SU-DHL-6 (cell line): ENCODE measurements around the gene GLE1.

Experiments used
- H2AFZ ChIP-seq: fragments of 200-600 bp; sonication (generic); 2 replicates; pipeline ENCODE4 v1.6.1; 2014; ENCODE audit warnings: low read depth, mild to moderate bottlenecking, moderate library complexity, mixed read lengths, antibody characterized with exemption, low read length; ENCODE audit not compliant: severe bottlenecking
- H3F3A ChIP-seq: fragments of 200-600 bp; shearing (Covaris generic); 2 replicates; pipeline ENCODE4 v1.6.0; 2016; ENCODE audit warnings: antibody characterized with exemption, mild to moderate bottlenecking; ENCODE audit not compliant: insufficient read depth
- H3K27ac ChIP-seq: fragments of 200-600 bp; sonication (generic); 2 replicates; pipeline ENCODE4 v1.5.1; 2016; ENCODE audit warnings: low read depth, mild to moderate bottlenecking, low read length, moderate library complexity, mixed read lengths
- H3K27me3 ChIP-seq: fragments of 200-600 bp; sonication (generic), shearing (Covaris generic); 2 replicates; pipeline ENCODE4 v1.6.0; 2014; ENCODE audit warnings: mild to moderate bottlenecking, low read length
- H3K36me3 ChIP-seq: fragments of 200-600 bp; sonication (generic); 2 replicates; pipeline ENCODE4 v1.6.1; 2014; ENCODE audit warnings: mild to moderate bottlenecking, low read length, mixed read lengths
- H3K4me2 ChIP-seq: fragments of 300-600, 200-600 bp; shearing (Covaris generic), sonication (generic); 2 replicates; pipeline ENCODE4 v1.6.0; 2014; ENCODE audit warnings: low read length, low read depth, mild to moderate bottlenecking; ENCODE audit not compliant: poor library complexity, severe bottlenecking
- H3K4me3 ChIP-seq: fragments of 200-600 bp; sonication (generic); 2 replicates; pipeline ENCODE4 v1.5.1; 2014; ENCODE audit warnings: antibody characterized with exemption, low read length, mild to moderate bottlenecking, mixed read lengths; ENCODE audit not compliant: insufficient read depth, poor library complexity, severe bottlenecking
- H3K79me2 ChIP-seq: fragments of 200-600 bp; sonication (generic); 2 replicates; pipeline ENCODE4 v1.6.1; 2014; ENCODE audit warnings: mild to moderate bottlenecking, low read length, moderate library complexity; ENCODE audit not compliant: insufficient read depth
- H3K9ac ChIP-seq: fragments of 200-600 bp; sonication (generic); 2 replicates; pipeline ENCODE4 v1.7.0; 2014; ENCODE audit warnings: mild to moderate bottlenecking, low read length
- H3K9me2 ChIP-seq: fragments of 200-600 bp; sonication (generic); replicated peaks from 2 replicates; pipeline ENCODE4 v1.6.1; 2014; ENCODE audit warnings: low read length; ENCODE audit not compliant: insufficient read depth
- H3K9me3 ChIP-seq: fragments of 200-600 bp; sonication (generic); 2 replicates; pipeline ENCODE4 v1.6.1; 2014; ENCODE audit warnings: low read length, mixed read lengths; ENCODE audit not compliant: insufficient read depth
- H4K20me1 ChIP-seq: fragments of 200-600 bp; sonication (generic); 2 replicates; pipeline ENCODE4 v1.6.1; 2014; ENCODE audit warnings: low read depth, mild to moderate bottlenecking, antibody characterized with exemption, low read length, moderate library complexity, mixed read lengths
- CTCF ChIP-seq: fragments of 200-600 bp; sonication (generic); IDR thresholded peaks from one replicate; pipeline ENCODE4 v1.5.1; 2017; ENCODE audit warnings: antibody characterized with exemption, mild to moderate bottlenecking, low read length, moderate library complexity; ENCODE audit not compliant: insufficient read depth, poor library complexity, severe bottlenecking
- EZH2phosphoT487 ChIP-seq: fragments of 200-600 bp; sonication (generic), shearing (Covaris generic); conservative IDR thresholded peaks from 2 replicates; pipeline ENCODE4 v1.6.1; 2018; ENCODE audit warnings: mild to moderate bottlenecking, antibody characterized with exemption, low read length, moderate library complexity, mixed read lengths

Gene GLE1

GRCh38 chr9:128575469-128575868 is 71.0 kb downstream of the GLE1 start:
- H4K20me1 ChIP-seq = no peaks in the 10 kb centered on the region
- H3K9me3 ChIP-seq = no peaks in the 10 kb centered on the region
- no peaks in the 10 kb centered on the region for H3K27me3 ChIP-seq
- H3F3A ChIP-seq = 0 out of 2 replicates have a peak, but pooled peaks cover 9% of the 10 kb centered on the region
- H3K9ac ChIP-seq = no peak overlapping the region
- H3K4me2 ChIP-seq = no peak overlapping the region
- H3K4me3 ChIP-seq = no peak overlapping the region
- no peak overlapping the region for H2AFZ ChIP-seq
- no peak for TF ChIP-seq CTCF
- no peak for TF ChIP-seq EZH2phosphoT487
- H3K9me2 ChIP-seq = no peaks in the 10 kb centered on the region
- H3K27ac ChIP-seq = no peak overlapping the region
- peaks cover 26% of the 10 kb centered on the region; the same call in 1 of the 2 replicates for H3K36me3 ChIP-seq
- no peaks in the 10 kb centered on the region for H3K79me2 ChIP-seq

- no peak overlapping the region for H2AFZ ChIP-seq
- H3K9ac ChIP-seq = no peak overlapping the region
- no peaks in the 10 kb centered on the region for H3K9me2 ChIP-seq
- H3F3A ChIP-seq = 0 out of 2 replicates have a peak, but pooled peaks cover 9% of the 10 kb centered on the region
- peaks cover 28% of the 10 kb centered on the region; the same call in 1 of the 2 replicates for H3K36me3 ChIP-seq
- H3K27ac ChIP-seq = no peak overlapping the region
- no peaks in the 10 kb centered on the region for H3K79me2 ChIP-seq
- H3K4me2 ChIP-seq = no peak overlapping the region
- no peaks in the 10 kb centered on the region for H4K20me1 ChIP-seq
- TF ChIP-seq CTCF (no peak), EZH2phosphoT487 (no peak)
- no peaks in the 10 kb centered on the region for H3K27me3 ChIP-seq
- H3K9me3 ChIP-seq = no peaks in the 10 kb centered on the region
- H3K4me3 ChIP-seq = no peak overlapping the region
Observed at GRCh38 chr9:128575916-128576315, 71.4 kb downstream of the GLE1 start.

- Histone ChIP-seq H3K4me3 (no peak overlapping the region), H4K20me1 (no peaks in the 10 kb centered on the region), H3K27ac (no peak overlapping the region), H3K27me3 (no peaks in the 10 kb centered on the region), H3K9me3 (no peaks in the 10 kb centered on the region), H3K9me2 (no peaks in the 10 kb centered on the region), H3K4me2 (no peak overlapping the region), H2AFZ (no peak overlapping the region), H3K36me3 (peaks cover 37% of the 10 kb centered on the region; the same call in 1 of the 2 replicates), H3F3A (0 out of 2 replicates have a peak, but pooled peaks cover 9% of the 10 kb centered on the region), H3K9ac (no peak overlapping the region), H3K79me2 (no peaks in the 10 kb centered on the region)
- no peak for TF ChIP-seq CTCF
Observed at GRCh38 chr9:128577206-128577605, 72.7 kb downstream of the GLE1 start.

- Histone ChIP-seq H3K36me3 (peaks cover 57% of the 10 kb centered on the region; the same call in 1 of the 2 replicates), H3K27ac (no peak overlapping the region)
Observed at GRCh38 chr9:128579194-128579593, 74.7 kb downstream of the GLE1 start.

More at GRCh38 chr9:128579194-128579593, 74.7 kb downstream of the GLE1 start:
- Histone ChIP-seq H4K20me1 (no peaks in the 10 kb centered on the region), H3K27me3 (no peaks in the 10 kb centered on the region), H3K9ac (no peak overlapping the region), H2AFZ (no peak overlapping the region), H3K4me2 (no peak overlapping the region), H3K9me3 (no peaks in the 10 kb centered on the region), H3K9me2 (no peaks in the 10 kb centered on the region), H3K4me3 (no peak overlapping the region), H3F3A (0 out of 2 replicates have a peak, but pooled peaks cover 9% of the 10 kb centered on the region), H3K79me2 (no peaks in the 10 kb centered on the region)
- TF ChIP-seq CTCF = no peak
- TF ChIP-seq EZH2phosphoT487 = no peak
